Neural progenitor cell (in vitro differentiated cells): Measurements from ENCODE around the gene CLDN22. TPM values are rescaled to one million over a fixed set of nuclear protein-coding genes. Genes with fewer than 3 reads are reported as not detected.

Experiments used
- DNase-seq: peaks from one replicate; pipeline ENCODE4 v3.0.0-alpha.2; 2016; ENCODE audit warnings: low spot score
- H2AFZ ChIP-seq: fragments of 200-600 bp; sonication (generic); replicated peaks from 2 replicates; pipeline ENCODE4 v1.6.1; 2016; ENCODE audit warnings: antibody characterized with exemption
- H3F3A ChIP-seq: fragments of 200-600 bp; sonication (generic); 2 replicates; pipeline ENCODE4 v1.6.1; 2016; ENCODE audit warnings: antibody characterized with exemption, low read depth
- H3K27ac ChIP-seq: fragments of 200-600 bp; sonication (generic); 2 replicates; pipeline ENCODE4 v1.5.1; 2016; ENCODE audit warnings: mild to moderate bottlenecking
- H3K27me3 ChIP-seq: fragments of 200-600 bp; sonication (generic); 2 replicates; pipeline ENCODE4 v1.6.1; 2016; ENCODE audit warnings: mild to moderate bottlenecking, moderate library complexity
- H3K36me3 ChIP-seq: fragments of 200-600 bp; sonication (generic); 2 replicates; pipeline ENCODE4 v1.5.1; 2016
- H3K4me1 ChIP-seq: fragments of 200-600 bp; sonication (generic); 2 replicates; pipeline ENCODE4 v1.6.1; 2016; ENCODE audit warnings: mixed run types
- H3K4me2 ChIP-seq: fragments of 200-600 bp; sonication (generic); 2 replicates; pipeline ENCODE4 v1.6.1; 2016
- H3K4me3 ChIP-seq: fragments of 200-600 bp; sonication (generic); 2 replicates; pipeline ENCODE4 v1.5.1; 2016
- H3K79me2 ChIP-seq: fragments of 200-600 bp; sonication (generic); 2 replicates; pipeline ENCODE4 v1.6.1; 2016; ENCODE audit warnings: low read depth
- H3K9ac ChIP-seq: fragments of 200-600 bp; sonication (generic); 2 replicates; pipeline ENCODE4 v1.6.1; 2016
- H3K9me3 ChIP-seq: fragments of 200-600 bp; sonication (generic); 2 replicates; pipeline ENCODE4 v1.5.1; 2016; ENCODE audit warnings: low read depth
- H4K20me1 ChIP-seq: fragments of 200-600 bp; sonication (generic); 2 replicates; pipeline ENCODE4 v1.6.1; 2016; ENCODE audit warnings: low read depth
- H3K27ac Mint-ChIP-seq: 3 replicates; pipeline ENCODE4 v1.8.0; 2021; ENCODE audit warnings: mixed read lengths
- H3K27me3 Mint-ChIP-seq: 2 replicates; pipeline ENCODE4 v1.8.0; 2022; ENCODE audit warnings: low read depth, mild to moderate bottlenecking, inconsistent platforms, moderate library complexity, mixed read lengths; ENCODE audit not compliant: insufficient read depth
- H3K36me3 Mint-ChIP-seq: 3 replicates; pipeline ENCODE4 v1.8.0; 2021; ENCODE audit warnings: mixed read lengths
- H3K4me1 Mint-ChIP-seq: 3 replicates; pipeline ENCODE4 v1.8.0; 2021; ENCODE audit warnings: mixed read lengths
- H3K4me3 Mint-ChIP-seq: 3 replicates; pipeline ENCODE4 v1.8.0; 2021; ENCODE audit warnings: mild to moderate bottlenecking, moderate library complexity, mixed read lengths
- H3K9me3 Mint-ChIP-seq: 3 replicates; pipeline ENCODE4 v1.8.0; 2020; ENCODE audit warnings: mixed read lengths
- CTCF ChIP-seq: fragments of 200-600 bp; sonication (generic); IDR thresholded peaks from 2 replicates; pipeline ENCODE4 v1.5.1; 2017; ENCODE audit warnings: antibody characterized with exemption, mild to moderate bottlenecking
- EZH2 ChIP-seq: fragments of 200-600 bp; sonication (generic); IDR thresholded peaks from 2 replicates; pipeline ENCODE4 v1.6.1; 2017; ENCODE audit warnings: antibody characterized with exemption, mild to moderate bottlenecking, moderate library complexity
- EZH2phosphoT487 ChIP-seq: fragments of 200-600 bp; sonication (generic); IDR thresholded peaks from 2 replicates; pipeline ENCODE4 v1.6.1; 2017; ENCODE audit warnings: antibody characterized with exemption
- total RNA-seq: library from RNA; depleted of rRNA; stranded (reverse); fragments of >200 nt; gene quantifications from 2 replicates; pipeline ENCODE4 v1.2.3, GENCODE V29; 2015; ENCODE audit warnings: low replicate concordance

The CLDN22 gene
- total RNA-seq, 1 donor from 2014 or later = not detected

- Mint-ChIP-seq H3K9me3 (no peaks in the 10 kb centered on the region), H3K27ac (peak overlapping the region; percentile 15), H3K36me3 (peaks cover 24% of the 10 kb centered on the region), H3K27me3 (peaks cover 5% of the 10 kb centered on the region), H3K4me3 (no peak overlapping the region), H3K4me1 (no peaks in the 10 kb centered on the region)
- Histone ChIP-seq H3K4me3 (no peak overlapping the region), H4K20me1 (no peaks in the 10 kb centered on the region), H3K36me3 (no peaks in the 10 kb centered on the region), H3K79me2 (no peaks in the 10 kb centered on the region), H3K9me3 (no peaks in the 10 kb centered on the region), H2AFZ (no peak overlapping the region), H3K4me1 (no peaks in the 10 kb centered on the region), H3F3A (no peaks in the 10 kb centered on the region), H3K9ac (no peak overlapping the region), H3K27ac (no peak overlapping the region), H3K27me3 (no peaks in the 10 kb centered on the region), H3K4me2 (no peak overlapping the region)
- TF ChIP-seq EZH2phosphoT487 = no peak
- no peak for TF ChIP-seq CTCF
- no peak for TF ChIP-seq EZH2
- no peak for DNase-seq
Observed at GRCh38 chr4:183312841-183313240, 7.2 kb downstream of the CLDN22 start.

GRCh38 chr4:183306811-183307210 is 13.3 kb downstream of the CLDN22 start:
- Mint-ChIP-seq H3K27me3 (no peaks in the 10 kb centered on the region), H3K27ac (no peak overlapping the region), H3K36me3 (peaks cover 20% of the 10 kb centered on the region), H3K4me1 (no peaks in the 10 kb centered on the region), H3K4me3 (no peak overlapping the region), H3K9me3 (no peaks in the 10 kb centered on the region)
- Histone ChIP-seq H3K79me2 (no peaks in the 10 kb centered on the region), H2AFZ (no peak overlapping the region), H3K9ac (no peak overlapping the region), H3K9me3 (no peaks in the 10 kb centered on the region), H4K20me1 (no peaks in the 10 kb centered on the region), H3K36me3 (no peaks in the 10 kb centered on the region), H3K4me1 (no peaks in the 10 kb centered on the region), H3K4me2 (no peak overlapping the region), H3K27me3 (no peaks in the 10 kb centered on the region), H3K4me3 (no peak overlapping the region), H3F3A (no peaks in the 10 kb centered on the region), H3K27ac (no peak overlapping the region)
- no peak for DNase-seq
- TF ChIP-seq EZH2phosphoT487 (no peak), EZH2 (no peak), CTCF (no peak)

- Mint-ChIP-seq H3K27me3 (no peaks in the 10 kb centered on the region), H3K4me3 (no peak overlapping the region), H3K4me1 (peaks cover 3% of the 10 kb centered on the region), H3K9me3 (no peaks in the 10 kb centered on the region), H3K36me3 (peaks cover 20% of the 10 kb centered on the region), H3K27ac (no peak overlapping the region)
- Histone ChIP-seq H3K27ac (no peak overlapping the region), H4K20me1 (no peaks in the 10 kb centered on the region), H2AFZ (no peak overlapping the region), H3K4me3 (no peak overlapping the region), H3K4me1 (peaks cover 5% of the 10 kb centered on the region), H3K9ac (no peak overlapping the region), H3K79me2 (no peaks in the 10 kb centered on the region), H3K27me3 (no peaks in the 10 kb centered on the region), H3K4me2 (no peak overlapping the region), H3K36me3 (no peaks in the 10 kb centered on the region), H3F3A (no peaks in the 10 kb centered on the region), H3K9me3 (no peaks in the 10 kb centered on the region)
- no peak for DNase-seq
- no peak for TF ChIP-seq CTCF
- no peak for TF ChIP-seq EZH2phosphoT487
- no peak for TF ChIP-seq EZH2
Observed at GRCh38 chr4:183304538-183304937, 15.5 kb downstream of the CLDN22 start.
